NCI-H2029 treated with DMSO at 0.1 percent for 48 hours (cell line): ENCODE results near the gene EFNA3.
A peak's percentile ranks its signal among the peaks of the same experiment; 100 is the strongest.

ENCODE experiments used
- DNase-seq: peaks from one replicate; lab custom pipeline; 2025; lab: John Stamatoyannopoulos, UW

EFNA3 gene

GRCh38 chr1:155078469-155079209, at the start of gene EFNA3:
Gene EFNA3, plus strand, starts transcription at chr1:155078837. Its CDS starts 105 bp downstream, at chr1:155078942.
- no peak for DNase-seq

DNA sequence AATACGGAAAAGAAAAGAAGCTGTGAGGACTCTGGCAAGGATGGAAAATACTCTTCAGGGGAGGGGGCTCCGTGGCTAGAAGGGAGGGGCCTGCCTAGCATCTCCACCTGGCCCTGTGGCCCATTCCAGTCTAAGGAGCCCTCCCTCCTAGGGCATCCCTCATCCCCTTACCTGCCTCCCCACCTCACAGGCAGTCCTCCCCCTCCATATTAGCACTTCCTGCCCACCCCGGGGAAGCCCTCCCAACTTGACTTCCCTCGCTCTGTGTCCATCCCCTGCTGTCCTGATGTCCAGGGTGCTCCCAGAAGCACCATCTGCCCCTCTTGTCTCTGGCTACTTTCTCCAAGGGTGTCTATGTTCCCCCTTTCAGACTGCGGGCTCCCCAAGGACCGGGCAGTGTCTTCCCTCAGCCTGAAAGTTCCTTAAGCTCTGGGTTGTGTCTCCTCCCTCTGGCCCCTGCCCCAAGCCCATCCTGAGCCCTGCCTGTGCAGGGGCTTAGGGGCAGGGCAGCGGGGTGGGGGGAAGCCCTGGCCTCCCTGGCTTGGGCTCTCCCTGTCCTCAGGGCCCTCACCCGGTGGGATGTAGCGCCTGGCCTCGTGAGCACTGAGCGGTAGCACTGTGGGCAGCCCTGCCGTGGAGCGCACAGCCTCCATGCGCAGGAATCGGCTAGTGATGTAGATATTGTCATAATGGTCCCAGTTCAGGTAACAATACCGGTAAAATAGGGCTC, 49.0 kb upstream of the EFNA3 start:
- no peak for DNase-seq

- no peak for DNase-seq
Observed at GRCh38 chr1:155030243-155030795, 48.3 kb upstream of the EFNA3 start.

GRCh38 chr1:155030899-155031298, 47.7 kb upstream of the EFNA3 start:
- DNase-seq: no peak

DNA sequence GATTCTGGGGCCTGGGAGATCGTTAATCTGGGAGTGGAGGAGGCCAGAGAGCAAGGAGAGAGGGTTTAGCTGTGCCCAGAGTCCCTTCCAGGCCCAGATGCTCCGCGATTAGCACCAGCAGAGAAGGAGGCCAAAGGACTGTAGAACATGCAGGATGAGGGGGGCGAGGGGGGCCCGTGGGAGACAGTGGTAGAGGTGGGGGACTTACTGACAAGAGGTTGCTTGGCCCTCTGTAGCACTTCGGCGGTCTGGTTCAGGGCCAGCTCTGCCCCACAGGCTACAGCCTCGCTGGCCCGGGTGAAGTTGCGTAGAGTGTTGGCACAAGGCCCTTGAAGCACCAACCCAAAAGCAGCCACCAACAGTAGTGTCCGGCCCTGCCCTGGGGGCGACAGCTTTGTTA, 45.8 kb upstream of the EFNA3 start:
- DNase-seq: no peak

DNA sequence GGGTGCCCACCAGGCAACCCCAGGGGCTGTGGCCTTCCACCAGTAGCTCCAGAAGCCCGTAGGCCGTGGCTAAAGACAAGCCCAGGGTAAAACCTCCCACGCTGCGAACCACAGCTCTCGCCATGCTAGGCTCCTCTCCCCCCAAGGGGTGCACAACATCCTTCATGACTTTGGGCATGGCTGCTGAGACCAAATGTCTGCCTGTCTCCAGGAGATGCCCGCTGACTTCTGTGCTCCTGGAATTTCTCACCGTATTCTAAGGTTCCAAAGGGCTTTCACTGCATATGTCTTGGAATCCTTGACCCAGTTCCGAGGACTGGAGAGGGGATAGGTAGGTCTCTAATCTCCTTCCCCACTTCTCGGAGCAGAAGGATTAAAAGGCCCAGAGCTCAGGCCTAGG, 45.1 kb upstream of the EFNA3 start, which contains the start of the genes DCST1 and DCST2:
DCST1 (plus strand) TSS at position 301 of the 400 bp plus-strand sequence. CDS start 213 bp downstream, outside the sequence.
DCST2 (minus strand) TSS at position 258 of the 400 bp plus-strand sequence; CDS start at position 178, 80 bp downstream.
- DNase-seq: no peak

GRCh38 chr1:155034318-155035208, 44.1 kb upstream of the EFNA3 start:
- DNase-seq: no peak

DNA sequence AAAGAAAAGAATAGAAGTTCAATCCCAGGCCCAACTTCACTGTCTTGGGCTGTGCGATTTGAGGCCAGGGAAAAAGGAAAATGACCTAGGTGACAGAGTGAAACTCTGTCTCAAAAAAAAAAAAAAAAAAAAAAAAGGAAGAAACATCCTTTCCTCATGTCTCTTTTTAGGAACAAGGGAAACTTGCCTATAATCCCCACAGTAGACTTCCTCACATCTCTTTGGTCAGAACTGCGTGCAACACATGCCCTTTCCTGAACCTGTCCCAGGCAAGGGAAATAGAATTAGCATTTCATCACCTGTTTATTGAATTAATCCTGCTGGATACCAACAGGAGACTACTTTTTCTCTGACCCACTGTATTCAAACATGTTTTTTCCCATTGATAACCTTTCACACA, 42.7 kb upstream of the EFNA3 start:
- no peak for DNase-seq

DNA sequence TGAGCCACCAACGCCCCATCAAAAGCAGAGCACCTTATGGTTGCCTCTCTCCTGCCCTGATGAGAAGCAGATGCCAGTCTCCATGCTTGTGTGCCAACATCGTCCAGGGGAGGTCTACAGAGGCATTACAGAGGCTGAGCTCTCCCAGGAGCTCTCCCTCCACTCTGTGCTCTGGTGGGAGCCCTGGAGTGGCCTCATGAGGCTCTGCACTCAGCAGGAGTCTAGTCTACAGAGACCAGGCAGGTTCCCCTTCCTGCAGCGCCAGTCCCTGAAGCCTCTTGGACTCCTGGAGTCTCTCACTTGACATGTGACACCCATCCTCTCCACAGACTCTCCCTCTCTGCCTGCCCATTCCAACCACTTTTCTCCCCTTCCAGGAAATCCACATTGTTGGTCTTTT, 41.6 kb upstream of the EFNA3 start:
- peak; percentile 7 for DNase-seq

DNA sequence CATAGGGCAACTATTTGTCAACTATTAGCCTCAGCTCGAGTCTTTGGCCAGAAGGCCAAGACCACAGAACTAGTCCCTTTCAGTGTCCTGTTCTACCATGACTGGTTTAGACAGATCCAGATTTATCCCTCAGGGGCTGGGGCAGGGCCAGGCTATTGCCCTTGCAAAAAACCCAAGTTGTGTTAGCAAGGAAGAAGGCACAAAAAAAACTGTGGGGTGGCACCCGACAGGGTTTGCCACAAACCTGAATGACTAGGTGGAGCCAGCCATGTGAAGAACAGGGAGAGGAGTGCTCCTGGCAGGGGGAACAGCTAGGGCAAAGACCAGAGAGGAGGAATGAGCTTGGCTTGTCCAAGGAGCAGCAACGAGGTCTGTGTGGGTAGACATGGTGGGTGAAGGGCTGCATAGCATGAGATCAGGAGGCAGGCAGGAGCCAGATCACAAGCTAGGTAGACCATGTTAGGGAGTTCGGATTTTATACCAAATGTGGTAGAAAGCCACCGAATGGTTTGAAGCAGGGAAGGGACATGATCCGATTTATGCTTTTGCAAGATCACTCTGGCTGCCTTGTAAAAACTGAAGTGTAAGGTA, 40.7 kb upstream of the EFNA3 start:
- no peak for DNase-seq

DNA sequence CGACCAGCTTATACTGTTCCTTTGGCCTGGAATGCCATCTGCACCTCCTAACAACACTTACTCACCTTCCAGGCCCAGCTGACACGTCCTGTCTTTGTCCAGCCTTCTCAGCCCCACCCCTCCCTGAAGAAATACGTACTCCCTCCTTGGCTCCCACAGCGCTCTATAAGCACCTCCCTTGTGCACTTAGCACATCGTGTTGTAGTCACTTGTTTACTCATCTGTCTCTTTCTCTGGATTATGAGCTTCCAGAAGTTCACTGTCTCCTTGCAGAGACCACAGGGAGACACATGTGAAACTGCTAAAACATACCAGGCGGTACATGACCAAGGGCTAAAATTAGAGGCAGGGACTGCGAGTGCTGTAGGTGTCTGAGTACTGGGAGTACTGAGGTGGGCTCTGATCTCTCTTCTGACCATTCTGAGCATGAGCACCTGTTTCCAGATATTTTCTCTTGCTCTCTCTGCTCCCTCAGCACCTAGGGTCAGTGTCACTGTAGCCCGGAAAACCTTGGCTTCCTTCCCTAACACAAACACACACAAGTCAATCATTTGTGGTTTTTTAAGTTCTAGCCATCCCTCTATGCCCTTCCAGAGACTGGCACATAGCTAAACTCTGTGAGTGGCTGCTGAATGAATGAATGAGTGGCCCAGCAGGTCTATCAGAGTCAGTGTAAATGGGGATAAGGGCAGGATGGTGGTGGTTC, 39.9 kb upstream of the EFNA3 start:
- DNase-seq: no peak

DNA sequence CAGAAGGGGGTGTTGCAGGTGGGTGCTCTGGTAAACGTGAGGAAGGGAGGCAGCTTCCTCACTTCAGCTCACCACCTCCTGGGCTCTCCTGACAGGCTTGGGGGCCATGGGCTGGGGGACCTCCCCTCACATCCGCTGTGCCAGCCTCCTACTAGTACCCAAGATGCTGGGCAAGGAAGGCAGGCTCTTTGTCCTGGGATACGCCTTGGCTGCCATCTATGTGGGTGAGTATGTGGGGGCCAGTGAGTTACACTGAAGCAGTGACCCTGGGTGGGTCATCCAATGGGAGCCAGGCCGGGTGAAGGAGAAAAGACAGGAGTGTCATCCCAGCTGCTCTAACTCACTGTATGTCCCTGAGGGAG, 39.3 kb upstream of the EFNA3 start:
- DNase-seq: no peak

GRCh38 chr1:155040358-155041093, 38.1 kb upstream of the EFNA3 start:
- DNase-seq: no peak

GRCh38 chr1:155042789-155043188, 35.8 kb upstream of the EFNA3 start:
- DNase-seq: no peak

- no peak for DNase-seq
Observed at GRCh38 chr1:155043301-155043702, 35.3 kb upstream of the EFNA3 start.

DNA sequence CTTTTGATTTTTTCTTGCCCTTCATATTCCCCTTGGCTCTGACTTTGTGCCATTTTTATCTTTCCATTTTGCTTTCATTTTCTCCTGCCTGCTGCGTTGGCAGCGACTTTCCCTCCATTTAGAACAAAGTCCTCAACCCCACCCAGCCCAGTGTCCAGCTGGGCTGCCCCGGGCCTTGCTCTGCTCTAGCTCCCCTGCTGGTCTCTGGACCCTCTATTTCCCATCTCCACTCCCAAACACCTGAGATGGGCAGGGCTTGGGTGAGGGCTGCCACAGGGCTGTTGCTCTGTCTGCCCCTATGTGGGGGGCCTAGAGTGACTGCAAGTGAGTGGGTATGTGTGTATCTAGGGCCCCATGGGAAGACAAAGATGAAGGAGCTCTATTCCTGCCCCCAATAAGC, 34.8 kb upstream of the EFNA3 start:
- no peak for DNase-seq

GRCh38 chr1:155044365-155044764, 34.3 kb upstream of the EFNA3 start:
- no peak for DNase-seq

DNA sequence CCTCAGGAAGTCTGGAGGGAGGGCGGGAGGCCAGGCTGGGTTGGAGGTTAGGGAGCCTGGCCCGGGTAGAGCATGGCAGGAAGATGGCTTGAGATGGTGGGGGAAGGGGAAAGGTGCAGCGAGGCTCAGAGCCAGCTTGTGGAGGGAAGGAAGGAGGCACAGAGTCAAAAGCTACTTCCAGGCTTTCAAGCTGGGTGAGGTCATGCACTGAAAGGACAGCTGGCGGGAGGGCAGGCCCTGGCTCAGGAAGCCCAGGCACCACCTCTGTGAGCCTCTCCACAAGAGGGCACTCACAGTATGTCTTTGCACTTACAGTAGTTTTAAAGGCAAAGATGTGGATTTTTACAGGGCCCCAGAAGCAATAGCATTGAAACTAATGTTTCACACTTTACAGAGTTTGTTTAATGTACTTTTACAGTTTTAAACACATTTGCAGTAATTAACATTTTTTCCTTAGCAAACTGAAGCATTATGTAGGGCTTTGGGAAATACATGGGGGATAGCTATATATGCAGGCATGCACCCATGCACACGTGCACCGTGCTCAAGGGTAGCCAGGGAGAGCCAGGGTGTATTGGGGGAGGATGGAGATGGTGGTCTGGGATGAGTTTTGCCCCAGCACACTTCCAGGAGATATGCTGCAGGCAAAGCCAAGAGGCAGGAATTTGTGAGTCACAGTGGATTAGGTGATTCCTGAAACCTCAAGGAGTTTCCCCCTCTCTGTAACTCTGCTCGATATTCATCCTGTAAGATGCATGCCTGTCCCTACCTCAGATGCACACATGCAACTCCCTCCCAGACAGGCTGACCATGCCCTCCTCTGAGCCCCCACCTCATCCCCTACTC, 33.6 kb upstream of the EFNA3 start:
- peak; percentile 59 for DNase-seq
